ENCODE data around the gene PRKG1.

Gene PRKG1

GRCh38 chr10:51400392-51401096 lies 326.3 kb downstream of the PRKG1 start:
- Histone ChIP-seq H3K27ac (no peak overlapping the region), H3K36me3 (no peaks in the 10 kb centered on the region), H3K4me3 (ENCODE audit: low read depth, low read length) (no peak overlapping the region), H3K27me3 (ENCODE audit: insufficient read depth, low read depth, severe bottlenecking) (no peaks in the 10 kb centered on the region), H3K9me3 (ENCODE audit: severe bottlenecking) (no peaks in the 10 kb centered on the region)
- DNase-seq: no peak
- no peak for TF ChIP-seq CTCF (IDR thresholded peaks at IDR 0.05; ENCODE audit: low read depth, low read length)

GRCh38 chr10:51403521-51403920 lies 329.2 kb downstream of the PRKG1 start:
- no peak for DNase-seq

GRCh38 chr10:51405580-51406351 lies 331.5 kb downstream of the PRKG1 start:
- no peaks in the 10 kb centered on the region for H3K9me3 ChIP-seq (ENCODE audit: severe bottlenecking)
- H3K27ac ChIP-seq: no peak overlapping the region
- no peaks in the 10 kb centered on the region for H3K36me3 ChIP-seq
- no peak for DNase-seq
- H3K4me3 ChIP-seq (ENCODE audit: low read depth, low read length): no peak overlapping the region
- no peaks in the 10 kb centered on the region for H3K27me3 ChIP-seq (ENCODE audit: insufficient read depth, low read depth, severe bottlenecking)
- TF ChIP-seq CTCF (IDR thresholded peaks at IDR 0.05; ENCODE audit: low read depth, low read length): no peak

More at GRCh38 chr10:51403521-51403920, 329.2 kb downstream of the PRKG1 start:
- Histone ChIP-seq H3K4me3 (ENCODE audit: low read depth, low read length) (no peak overlapping the region), H3K27me3 (ENCODE audit: insufficient read depth, low read depth, severe bottlenecking) (no peaks in the 10 kb centered on the region), H3K36me3 (no peaks in the 10 kb centered on the region), H3K9me3 (ENCODE audit: severe bottlenecking) (no peaks in the 10 kb centered on the region), H3K27ac (no peak overlapping the region)
- no peak for TF ChIP-seq CTCF (IDR thresholded peaks at IDR 0.05; ENCODE audit: low read depth, low read length)

- no peak overlapping the region for H3K27ac ChIP-seq
- DNase-seq: no peak
- no peaks in the 10 kb centered on the region for H3K9me3 ChIP-seq (ENCODE audit: severe bottlenecking)
- TF ChIP-seq CTCF (IDR thresholded peaks at IDR 0.05; ENCODE audit: low read depth, low read length): no peak
- H3K4me3 ChIP-seq (ENCODE audit: low read depth, low read length): no peak overlapping the region
- H3K27me3 ChIP-seq (ENCODE audit: insufficient read depth, low read depth, severe bottlenecking): no peaks in the 10 kb centered on the region
- H3K36me3 ChIP-seq: no peaks in the 10 kb centered on the region
Measured at GRCh38 chr10:51406581-51406980, 332.3 kb downstream of the PRKG1 start.

- Histone ChIP-seq H3K27ac (no peak overlapping the region), H3K36me3 (no peaks in the 10 kb centered on the region), H3K27me3 (ENCODE audit: insufficient read depth, low read depth, severe bottlenecking) (no peaks in the 10 kb centered on the region), H3K4me3 (ENCODE audit: low read depth, low read length) (no peak overlapping the region), H3K9me3 (ENCODE audit: severe bottlenecking) (no peaks in the 10 kb centered on the region)
- no peak for DNase-seq
- TF ChIP-seq CTCF (IDR thresholded peaks at IDR 0.05; ENCODE audit: low read depth, low read length): no peak
Measured at GRCh38 chr10:51416494-51416893, 342.2 kb downstream of the PRKG1 start.

Measured in WERI-Rb-1 (cell line).